H9 (cell line): ENCODE results near the gene TTC23. TPM values are rescaled to one million over a fixed set of nuclear protein-coding genes. Genes with fewer than 3 reads are reported as not detected.

ENCODE experiments used
- DNase-seq: peaks from one replicate; pipeline ENCODE4 v3.0.0-alpha.2; 2017
- H2AFZ ChIP-seq: one replicate; pipeline ENCODE4 v1.6.1; 2013; ENCODE audit warnings: mild to moderate bottlenecking, low read length, control low read depth, moderate library complexity
- H2AK5ac ChIP-seq: 2 replicates; pipeline ENCODE4 v1.6.1; 2013; ENCODE audit warnings: low read length, control low read depth, mixed read lengths; ENCODE audit not compliant: insufficient read length
- H2BK120ac ChIP-seq: one replicate; pipeline ENCODE4 v1.6.1; 2013; ENCODE audit warnings: low read depth, mild to moderate bottlenecking, low read length, control low read depth, inconsistent platforms; ENCODE audit not compliant: poor library complexity, severe bottlenecking
- H2BK12ac ChIP-seq: 2 replicates; pipeline ENCODE4 v1.6.1; 2013; ENCODE audit warnings: low read length, control low read depth, mixed read lengths, low read depth; ENCODE audit not compliant: insufficient read length
- H2BK15ac ChIP-seq: 2 replicates; pipeline ENCODE4 v1.6.1; 2013; ENCODE audit warnings: low read depth, low read length, control low read depth
- H2BK20ac ChIP-seq: one replicate; pipeline ENCODE4 v1.6.1; 2013; ENCODE audit warnings: low read depth, mild to moderate bottlenecking, low read length, control low read depth, inconsistent platforms; ENCODE audit not compliant: poor library complexity, severe bottlenecking
- H2BK5ac ChIP-seq: 2 replicates; pipeline ENCODE4 v1.6.1; 2013; ENCODE audit warnings: low read length, control low read depth, mixed read lengths; ENCODE audit not compliant: insufficient read length
- H3K14ac ChIP-seq: 2 replicates; pipeline ENCODE4 v1.6.1; 2013; ENCODE audit warnings: low read length, control low read depth; ENCODE audit not compliant: insufficient read depth
- H3K18ac ChIP-seq: 2 replicates; pipeline ENCODE4 v1.6.1; 2013; ENCODE audit warnings: low read depth, mild to moderate bottlenecking, mixed read lengths, low read length, control low read depth; ENCODE audit not compliant: insufficient read length
- H3K23ac ChIP-seq: 2 replicates; pipeline ENCODE4 v1.6.1; 2013; ENCODE audit warnings: low read length, control low read depth, mixed read lengths, low read depth; ENCODE audit not compliant: insufficient read length
- H3K23me2 ChIP-seq: 2 replicates; pipeline ENCODE4 v1.6.1; 2013; ENCODE audit warnings: low read depth, mild to moderate bottlenecking, mixed read lengths, low read length, control low read depth; ENCODE audit not compliant: insufficient read length, poor library complexity, severe bottlenecking
- H3K27ac ChIP-seq: 2 replicates; pipeline ENCODE4 v1.5.1; 2013; ENCODE audit warnings: low read length, control low read depth, mixed read lengths, low read depth; ENCODE audit not compliant: insufficient read length
- H3K27me3 ChIP-seq: 2 replicates; pipeline ENCODE4 v1.6.1; 2013; ENCODE audit warnings: low read length, control low read depth, inconsistent platforms; ENCODE audit not compliant: insufficient read depth
- H3K4ac ChIP-seq: 2 replicates; pipeline ENCODE4 v1.6.1; 2013; ENCODE audit warnings: low read depth, mild to moderate bottlenecking, control low read depth, inconsistent platforms, low read length, moderate library complexity
- H3K4me1 ChIP-seq: 2 replicates; pipeline ENCODE4 v1.6.1; 2013; ENCODE audit warnings: low read length, control low read depth, inconsistent platforms; ENCODE audit not compliant: insufficient read depth
- H3K4me2 ChIP-seq: 2 replicates; pipeline ENCODE4 v1.6.1; 2013; ENCODE audit warnings: low read length, control low read depth, mixed read lengths; ENCODE audit not compliant: insufficient read length, insufficient read depth
- H3K56ac ChIP-seq: 2 replicates; pipeline ENCODE4 v1.6.1; 2013; ENCODE audit warnings: low read depth, mild to moderate bottlenecking, mixed read lengths, low read length, control low read depth; ENCODE audit not compliant: insufficient read length
- H3K79me1 ChIP-seq: 2 replicates; pipeline ENCODE4 v1.6.1; 2013; ENCODE audit warnings: low read depth, mild to moderate bottlenecking, moderate library complexity, low read length, control low read depth, inconsistent platforms; ENCODE audit not compliant: insufficient read depth, poor library complexity, severe bottlenecking
- H3K79me2 ChIP-seq: 2 replicates; pipeline ENCODE4 v1.6.1; 2013; ENCODE audit warnings: low read length, control low read depth, inconsistent platforms; ENCODE audit not compliant: insufficient read depth
- H3K9ac ChIP-seq: 2 replicates; pipeline ENCODE4 v1.6.1; 2013; ENCODE audit warnings: low read length, control low read depth, mixed read lengths; ENCODE audit not compliant: insufficient read length; ENCODE audit errors: extremely low read depth
- H3K9me3 ChIP-seq: one replicate; pipeline ENCODE4 v1.6.1; 2013; ENCODE audit warnings: low read depth, low read length, inconsistent platforms; ENCODE audit not compliant: control insufficient read depth
- H3T11ph ChIP-seq: one replicate; pipeline ENCODE4 v1.6.1; 2013; ENCODE audit warnings: mild to moderate bottlenecking, low read length, control low read depth, inconsistent platforms
- H4K20me1 ChIP-seq: one replicate; pipeline ENCODE4 v1.6.1; 2013; ENCODE audit not compliant: control insufficient read depth, insufficient read length, insufficient read depth
- H4K5ac ChIP-seq: 2 replicates; pipeline ENCODE4 v1.6.1; 2013; ENCODE audit warnings: low read depth, mild to moderate bottlenecking, mixed read lengths, low read length, control low read depth; ENCODE audit not compliant: insufficient read length
- H4K8ac ChIP-seq: replicated peaks from 2 replicates; pipeline ENCODE4 v1.6.1; 2013; ENCODE audit warnings: low read length, control low read depth, mixed read lengths, low read depth; ENCODE audit not compliant: insufficient read length
- H4K91ac ChIP-seq: 2 replicates; pipeline ENCODE4 v1.6.1; 2013; ENCODE audit warnings: low read depth, mild to moderate bottlenecking, moderate library complexity, mixed read lengths, low read length, control low read depth; ENCODE audit not compliant: insufficient read length
- H3K27ac Mint-ChIP-seq, 3 experiments: 2 replicates in 2 of 3; 3 replicates in 1 of 3; pipeline ENCODE4 v1.8.0; 2020 to 2021; ENCODE audit warnings: mixed read lengths in 3 of 3, mild to moderate bottlenecking in 1 of 3, moderate library complexity in 1 of 3
- H3K27me3 Mint-ChIP-seq: 2 replicates; pipeline ENCODE4 v1.8.0; 2021; ENCODE audit warnings: low read depth, mild to moderate bottlenecking, moderate library complexity, mixed read lengths
- H3K36me3 Mint-ChIP-seq, 3 experiments: 2 replicates in 2 of 3; 3 replicates in 1 of 3; pipeline ENCODE4 v1.8.0; 2020 to 2021; ENCODE audit warnings: low read depth in 3 of 3, mixed read lengths in 3 of 3; ENCODE audit not compliant: insufficient read depth in 1 of 3
- H3K4me1 Mint-ChIP-seq, 2 experiments: 2 replicates each; pipeline ENCODE4 v1.8.0; 2020; ENCODE audit warnings: mixed read lengths in 2 of 2
- H3K4me3 Mint-ChIP-seq, 2 experiments: 2 replicates in 1 of 2; 3 replicates in 1 of 2; pipeline ENCODE4 v1.8.0; 2020 to 2021; ENCODE audit warnings: mild to moderate bottlenecking in 2 of 2, mixed read lengths in 2 of 2, moderate library complexity in 1 of 2
- H3K9me3 Mint-ChIP-seq, 2 experiments: 2 replicates in 1 of 2; 3 replicates in 1 of 2; pipeline ENCODE4 v1.8.0; 2020; ENCODE audit warnings: mild to moderate bottlenecking in 2 of 2, mixed read lengths in 2 of 2, moderate library complexity in 1 of 2
- WGBS: extraction: QIAGEN DNeasy Blood & Tissue Kit; methylation state at CpG from one replicate; pipeline ENCODE4 v1.1.7; 2013; ENCODE audit warnings: missing lambda C conversion rate, low lambda C conversion rate, mixed read lengths; ENCODE audit not compliant: insufficient read length; ENCODE audit errors: extremely low coverage; 5-methylcytosine and 5-hydroxymethylcytosine counted together
- total RNA-seq: library from RNA; stranded (reverse); gene quantifications from 2 replicates; pipeline ENCODE4 v1.2.1, GENCODE V29; 2021
- TF ChIP-seq, protein P1 (sequence below): fragments of 200-600 bp; sonication (generic); conservative IDR thresholded peaks from 3 replicates; pipeline ENCODE4 v1.8.0; 2021; ENCODE audit warnings: antibody characterized with exemption, mild to moderate bottlenecking

Gene TTC23
- total RNA-seq, 1 experiment from 2014 or later, result 14.3 TPM

DNA sequence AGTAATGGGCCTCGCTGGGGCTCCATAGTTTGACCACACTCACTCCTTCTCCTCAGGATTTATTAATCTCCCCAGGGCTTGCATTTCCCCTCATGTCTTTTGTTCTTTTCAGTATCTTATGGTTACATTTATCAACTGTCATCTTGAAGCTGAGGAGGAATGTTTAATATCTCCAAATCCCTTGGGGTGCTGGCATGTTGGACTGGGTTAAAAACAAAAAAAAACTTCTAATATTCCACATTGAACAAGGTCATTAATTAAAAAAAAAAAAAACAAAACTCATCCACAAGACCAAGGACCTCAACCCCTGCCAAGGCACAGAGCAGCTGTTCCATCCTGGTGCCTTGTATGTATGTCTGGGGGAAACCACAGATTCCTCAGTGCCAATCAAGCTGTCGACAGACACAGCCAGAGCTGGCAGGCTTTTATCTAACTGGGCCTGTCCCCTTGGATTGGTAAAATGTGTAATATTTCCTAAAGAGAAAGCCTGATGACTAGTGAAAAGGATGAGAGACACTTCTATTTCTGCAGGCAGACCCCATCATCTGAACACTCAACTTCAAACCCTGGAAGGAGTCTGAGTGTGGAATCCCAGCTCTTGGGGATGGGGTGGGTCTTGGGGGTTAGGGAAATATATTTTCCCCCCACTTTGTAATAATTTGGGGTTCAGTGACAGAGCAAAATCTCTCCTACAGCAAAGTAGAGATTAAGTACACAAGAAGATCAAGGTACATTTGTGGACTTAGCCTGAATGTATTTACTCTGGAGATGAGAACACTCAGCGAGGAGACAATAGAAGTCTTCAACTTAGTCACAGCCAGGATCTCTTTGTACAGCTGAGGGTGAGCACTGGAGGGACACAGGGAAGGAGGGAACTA lies 69.1 kb downstream of the TTC23 start:
- no peaks in the 10 kb centered on the region for H3K27me3 Mint-ChIP-seq
- H3K18ac ChIP-seq, result no peak overlapping the region
- no peak overlapping the region for H3K56ac ChIP-seq
- no peaks in the 10 kb centered on the region for H3K9me3 ChIP-seq
- peaks cover 14 to 20% of the 10 kb centered on the region in 2 experiments for H3K4me1 Mint-ChIP-seq
- no peak overlapping the region for H2BK120ac ChIP-seq
- H3K14ac ChIP-seq, result no peak overlapping the region
- WGBS, result no CpG with 5 or more reads among the region's 3 CpGs
- H2BK12ac ChIP-seq, result no peak overlapping the region
- H2BK15ac ChIP-seq, result no peak overlapping the region
- H3K79me1 ChIP-seq, result no peaks in the 10 kb centered on the region
- H3K4ac ChIP-seq, result no peak overlapping the region
- no peak overlapping the region for H3K23ac ChIP-seq
- no peaks in the 10 kb centered on the region for H3K27me3 ChIP-seq
- H2BK5ac ChIP-seq, result no peak overlapping the region
- H3K4me2 ChIP-seq, result no peak overlapping the region
- no peaks in the 10 kb centered on the region for H3K79me2 ChIP-seq
- no peak overlapping the region for H3T11ph ChIP-seq
- no peak overlapping the region for H3K9ac ChIP-seq
- no peaks in the 10 kb centered on the region for H3K23me2 ChIP-seq
- peaks cover 4% of the 10 kb centered on the region; the same call in 1 of the 2 replicates for H3K4me1 ChIP-seq
- H3K36me3 Mint-ChIP-seq, result peaks cover 8 to 17% (median 14%) of the 10 kb centered on the region in 3 experiments; a peak in 6 of 7 replicates
- no peak for DNase-seq
- no peak overlapping the region for H4K5ac ChIP-seq
- TF ChIP-seq, protein P1, sequence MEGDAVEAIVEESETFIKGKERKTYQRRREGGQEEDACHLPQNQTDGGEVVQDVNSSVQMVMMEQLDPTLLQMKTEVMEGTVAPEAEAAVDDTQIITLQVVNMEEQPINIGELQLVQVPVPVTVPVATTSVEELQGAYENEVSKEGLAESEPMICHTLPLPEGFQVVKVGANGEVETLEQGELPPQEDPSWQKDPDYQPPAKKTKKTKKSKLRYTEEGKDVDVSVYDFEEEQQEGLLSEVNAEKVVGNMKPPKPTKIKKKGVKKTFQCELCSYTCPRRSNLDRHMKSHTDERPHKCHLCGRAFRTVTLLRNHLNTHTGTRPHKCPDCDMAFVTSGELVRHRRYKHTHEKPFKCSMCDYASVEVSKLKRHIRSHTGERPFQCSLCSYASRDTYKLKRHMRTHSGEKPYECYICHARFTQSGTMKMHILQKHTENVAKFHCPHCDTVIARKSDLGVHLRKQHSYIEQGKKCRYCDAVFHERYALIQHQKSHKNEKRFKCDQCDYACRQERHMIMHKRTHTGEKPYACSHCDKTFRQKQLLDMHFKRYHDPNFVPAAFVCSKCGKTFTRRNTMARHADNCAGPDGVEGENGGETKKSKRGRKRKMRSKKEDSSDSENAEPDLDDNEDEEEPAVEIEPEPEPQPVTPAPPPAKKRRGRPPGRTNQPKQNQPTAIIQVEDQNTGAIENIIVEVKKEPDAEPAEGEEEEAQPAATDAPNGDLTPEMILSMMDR, result no peak
- H2AK5ac ChIP-seq, result no peak overlapping the region
- H3K4me3 Mint-ChIP-seq, result no peak overlapping the region
- H3K27ac ChIP-seq, result no peak overlapping the region
- no peaks in the 10 kb centered on the region for H3K9me3 Mint-ChIP-seq
- no peak overlapping the region for H4K91ac ChIP-seq
- H2AFZ ChIP-seq, result no peak overlapping the region
- no peak overlapping the region for H4K8ac ChIP-seq
- H2BK20ac ChIP-seq, result no peak overlapping the region
- H4K20me1 ChIP-seq, result no peaks in the 10 kb centered on the region
- H3K27ac Mint-ChIP-seq, result no peak overlapping the region
